CD14-positive monocyte (primary cell): Measurements from ENCODE around the gene ACTL10. TPM values are rescaled to one million over a fixed set of nuclear protein-coding genes. Genes with fewer than 3 reads are reported as not detected.

Source experiments
- DNase-seq, 3 donors: peaks; one replicate each; pipeline ENCODE4 v3.0.0-alpha.2; 2011 to 2022
- H2AFZ ChIP-seq: 2 replicates; pipeline ENCODE4 v1.6.0; 2012; ENCODE audit warnings: mild to moderate bottlenecking, low read depth, low read length, inconsistent platforms; ENCODE audit not compliant: insufficient read depth, poor library complexity, severe bottlenecking
- H3K27ac ChIP-seq, 2 donors: 1 replicate in 1 of 2; 2 replicates in 1 of 2; pipeline ENCODE4 v1.5.1; 2012 to 2013; ENCODE audit warnings: low read length in 2 of 2, control low read depth in 1 of 2, inconsistent platforms in 1 of 2, low read depth in 1 of 2, mild to moderate bottlenecking in 1 of 2
- H3K27me3 ChIP-seq, 2 donors: one replicate each; pipeline versions ENCODE4 v1.6.0 to v1.6.1; 2011 to 2013; ENCODE audit warnings: low read length in 2 of 2; ENCODE audit not compliant: control insufficient read depth in 2 of 2, insufficient read depth in 2 of 2
- H3K36me3 ChIP-seq, 2 donors: replicated peaks in 1 of 2; 1 replicate in 1 of 2; 2 replicates in 1 of 2; pipeline versions ENCODE4 v1.5.1 to v1.6.1; 2012 to 2013; ENCODE audit warnings: low read length in 2 of 2, control low read depth in 1 of 2, inconsistent platforms in 1 of 2, mild to moderate bottlenecking in 1 of 2; ENCODE audit not compliant: insufficient read depth in 2 of 2, control insufficient read depth in 1 of 2
- H3K4me1 ChIP-seq, 2 donors: 1 replicate in 1 of 2; 2 replicates in 1 of 2; pipeline versions ENCODE4 v1.5.1 to v1.6.1; 2012 to 2013; ENCODE audit warnings: low read length in 2 of 2, control low read depth in 1 of 2, inconsistent platforms in 1 of 2, mild to moderate bottlenecking in 1 of 2, moderate library complexity in 1 of 2; ENCODE audit not compliant: insufficient read depth in 2 of 2, control insufficient read depth in 1 of 2
- H3K4me2 ChIP-seq: replicated peaks from 2 replicates; pipeline ENCODE3; 2012; ENCODE audit warnings: low read length, moderate library complexity, mild to moderate bottlenecking; ENCODE audit not compliant: poor library complexity, severe bottlenecking; ENCODE audit errors: extremely low read depth
- H3K4me3 ChIP-seq, 3 experiments: fragments of 200-600 bp in 1 of 3; sonication (generic) in 1 of 3; replicated peaks in 1 of 3; 1 replicate in 2 of 3; 2 replicates in 1 of 3; pipeline ENCODE4 v1.5.1; 2011 to 2013; ENCODE audit warnings: low read length in 3 of 3, mild to moderate bottlenecking in 3 of 3, control low read depth in 2 of 3, low read depth in 2 of 3, inconsistent platforms in 1 of 3, moderate library complexity in 1 of 3
- H3K79me2 ChIP-seq: 2 replicates; pipeline ENCODE4 v1.6.0; 2012; ENCODE audit warnings: mild to moderate bottlenecking, control low read depth, inconsistent platforms, low read length, moderate library complexity; ENCODE audit not compliant: insufficient read depth
- H3K9ac ChIP-seq: 2 replicates; pipeline ENCODE4 v1.6.0; 2017; ENCODE audit warnings: low read length, mild to moderate bottlenecking; ENCODE audit not compliant: insufficient read depth, poor library complexity, severe bottlenecking
- H3K9me3 ChIP-seq, 2 donors: replicated peaks in 1 of 2; 1 replicate in 1 of 2; 2 replicates in 1 of 2; pipeline versions ENCODE4 v1.5.1 to v1.6.1; 2012 to 2013; ENCODE audit warnings: low read length in 2 of 2, control low read depth in 1 of 2; ENCODE audit not compliant: control insufficient read depth in 1 of 2, insufficient read depth in 1 of 2
- H4K20me1 ChIP-seq: 2 replicates; pipeline ENCODE4 v1.6.0; 2012; ENCODE audit warnings: mild to moderate bottlenecking, low read length, control low read depth, moderate library complexity; ENCODE audit not compliant: insufficient read depth
- H3K27ac Mint-ChIP-seq, 7 donors: one replicate each; pipeline ENCODE4 v1.8.0; 2020; ENCODE audit warnings: mild to moderate bottlenecking in 7 of 7, mixed read lengths in 7 of 7, moderate library complexity in 6 of 7, inconsistent platforms in 2 of 7
- H3K27me3 Mint-ChIP-seq, 3 donors: one replicate each; pipeline ENCODE4 v1.8.0; 2021 to 2022; ENCODE audit warnings: low read depth in 3 of 3, mild to moderate bottlenecking in 3 of 3, mixed read lengths in 3 of 3, moderate library complexity in 3 of 3, inconsistent platforms in 1 of 3
- H3K36me3 Mint-ChIP-seq, 2 donors: one replicate each; pipeline ENCODE4 v1.8.0; 2020; ENCODE audit warnings: mixed read lengths in 2 of 2, inconsistent platforms in 1 of 2, mild to moderate bottlenecking in 1 of 2
- H3K4me1 Mint-ChIP-seq: one replicate; pipeline ENCODE4 v1.8.0; 2020; ENCODE audit warnings: mild to moderate bottlenecking, mixed read lengths
- H3K4me3 Mint-ChIP-seq, 2 donors: one replicate each; pipeline ENCODE4 v1.8.0; 2020; ENCODE audit warnings: mild to moderate bottlenecking in 2 of 2, mixed read lengths in 2 of 2, moderate library complexity in 1 of 2
- H3K9me3 Mint-ChIP-seq, 7 donors: one replicate each; pipeline ENCODE4 v1.8.0; 2020 to 2022; ENCODE audit warnings: mixed read lengths in 7 of 7, mild to moderate bottlenecking in 6 of 7, moderate library complexity in 6 of 7, inconsistent platforms in 2 of 7
- WGBS: methylation state at CpG from one replicate; pipeline ENCODE4 v1.1.5; 2013; ENCODE audit warnings: missing lambda C conversion rate; ENCODE audit not compliant: insufficient coverage; 5-methylcytosine and 5-hydroxymethylcytosine counted together
- intact Hi-C, 2 donors: fragments of 100-400 bp; cut with micrococcal nuclease; formaldehyde crosslinking; loops; one replicate each; pipeline versions ENCODE4 v1.15.0 to v1.15.1; 2023
- polyA plus RNA-seq, 3 donors: library from polyadenylated mRNA; depleted of rRNA in 1 of 3; unstranded in 2 of 3; stranded (reverse) in 1 of 3; fragments of 300-500 nt in 2 of 3; fragments of >200 nt in 1 of 3; fragmentation: Illumina TruSeq in 2 of 3; gene quantifications; 1 replicate in 2 of 3; 2 replicates in 1 of 3; pipeline ENCODE4 v1.2.3, GENCODE V29; 2012 to 2021
- TF ChIP-seq, protein P1 (sequence below): fragments of 200-600 bp; IDR thresholded peaks from one replicate; pipeline ENCODE4 v1.8.0; 2022; ENCODE audit warnings: antibody characterized with exemption, mild to moderate bottlenecking

The ACTL10 gene
- polyA plus RNA-seq, 3 donors, result 0.31 to 1.2 (median 1.1) TPM

- Histone ChIP-seq H3K4me2 (no peak overlapping the region), H3K27ac (no peak overlapping the region), H3K79me2 (peaks cover 24% of the 10 kb centered on the region), H2AFZ (no peak overlapping the region), H3K4me3 (no peak overlapping the region), H3K9ac (no peak overlapping the region), H4K20me1 (no peaks in the 10 kb centered on the region), H3K4me1 (peaks cover 30 to 50% of the 10 kb centered on the region in 2 donors), H3K9me3 (no peaks in the 10 kb centered on the region), H3K27me3 (no peaks in the 10 kb centered on the region), H3K36me3 (no peaks in the 10 kb centered on the region)
- Mint-ChIP-seq H3K27me3 (no peaks in the 10 kb centered on the region), H3K9me3 (no peaks in the 10 kb centered on the region), H3K36me3 (no peaks in the 10 kb centered on the region), H3K4me1 (peaks cover 50% of the 10 kb centered on the region), H3K4me3 (no peak overlapping the region), H3K27ac (peak overlapping the region in 2 of 7 donors; percentile 45 to 72)
- no peak for DNase-seq
- TF ChIP-seq, protein P1, sequence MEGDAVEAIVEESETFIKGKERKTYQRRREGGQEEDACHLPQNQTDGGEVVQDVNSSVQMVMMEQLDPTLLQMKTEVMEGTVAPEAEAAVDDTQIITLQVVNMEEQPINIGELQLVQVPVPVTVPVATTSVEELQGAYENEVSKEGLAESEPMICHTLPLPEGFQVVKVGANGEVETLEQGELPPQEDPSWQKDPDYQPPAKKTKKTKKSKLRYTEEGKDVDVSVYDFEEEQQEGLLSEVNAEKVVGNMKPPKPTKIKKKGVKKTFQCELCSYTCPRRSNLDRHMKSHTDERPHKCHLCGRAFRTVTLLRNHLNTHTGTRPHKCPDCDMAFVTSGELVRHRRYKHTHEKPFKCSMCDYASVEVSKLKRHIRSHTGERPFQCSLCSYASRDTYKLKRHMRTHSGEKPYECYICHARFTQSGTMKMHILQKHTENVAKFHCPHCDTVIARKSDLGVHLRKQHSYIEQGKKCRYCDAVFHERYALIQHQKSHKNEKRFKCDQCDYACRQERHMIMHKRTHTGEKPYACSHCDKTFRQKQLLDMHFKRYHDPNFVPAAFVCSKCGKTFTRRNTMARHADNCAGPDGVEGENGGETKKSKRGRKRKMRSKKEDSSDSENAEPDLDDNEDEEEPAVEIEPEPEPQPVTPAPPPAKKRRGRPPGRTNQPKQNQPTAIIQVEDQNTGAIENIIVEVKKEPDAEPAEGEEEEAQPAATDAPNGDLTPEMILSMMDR, result no peak
- intact Hi-C loops, result loop anchor here (5.0 to 10.0 kb wide), 2 partner anchors 34 to 47 kb away; partner anchors contain the start of genes PXMP4 (in 1 of the 2) and ZNF341 (in 1 of the 2)
- 100% methylated on average over 1 of the region's 3 CpGs for WGBS
Measured at GRCh38 chr20:33687993-33688937, 21.5 kb downstream of the ACTL10 start.

GRCh38 chr20:33688938-33689424 is 22.2 kb downstream of the ACTL10 start:
- TF ChIP-seq, protein P1, result no peak
- no peaks in the 10 kb centered on the region for H3K36me3 Mint-ChIP-seq
- peaks cover 18% of the 10 kb centered on the region for H3K79me2 ChIP-seq
- H3K4me3 ChIP-seq, result no peak overlapping the region
- H3K9me3 Mint-ChIP-seq, result no peaks in the 10 kb centered on the region
- no peak overlapping the region for H3K4me3 Mint-ChIP-seq
- no peaks in the 10 kb centered on the region for H3K27me3 ChIP-seq
- H3K27ac Mint-ChIP-seq, result no peak overlapping the region
- H3K9me3 ChIP-seq, result no peaks in the 10 kb centered on the region
- no peak overlapping the region for H3K4me2 ChIP-seq
- no peak overlapping the region for H3K9ac ChIP-seq
- no CpG with 5 or more reads among the region's 3 CpGs for WGBS
- H3K27ac ChIP-seq, result no peak overlapping the region
- DNase-seq, result no peak
- H3K36me3 ChIP-seq, result no peaks in the 10 kb centered on the region
- H3K27me3 Mint-ChIP-seq, result no peaks in the 10 kb centered on the region
- no peaks in the 10 kb centered on the region for H4K20me1 ChIP-seq
- no peak overlapping the region for H2AFZ ChIP-seq
- H3K4me1 Mint-ChIP-seq, result peaks cover 50% of the 10 kb centered on the region
- intact Hi-C loops, result loop anchor here (5.0 to 10.0 kb wide), 2 partner anchors 33 to 46 kb away; partner anchors contain the start of genes PXMP4 (in 1 of the 2) and ZNF341 (in 1 of the 2)
- H3K4me1 ChIP-seq, result peaks cover 30 to 50% of the 10 kb centered on the region in 2 donors
